ENCODE data around the gene KBTBD2.

GRCh38 chr7:32901629-32902028 lies 10.1 kb upstream of the KBTBD2 start:
- no peak for TF ChIP-seq CTCF (IDR thresholded peaks at IDR 0.05)
- TF ChIP-seq ZC3H11A (IDR thresholded peaks at IDR 0.05), result no peak
- no peak for TF ChIP-seq JUN (IDR thresholded peaks at IDR 0.05)
- no peak for TF ChIP-seq ESRRA (IDR thresholded peaks at IDR 0.05; ENCODE audit: borderline replicate concordance, low read length)
- TF ChIP-seq JUNB (IDR thresholded peaks at IDR 0.05), result no peak
